ENCODE data around the gene SYT12.

Gene SYT12

GRCh38 chr11:66978717-66979116 is 44.2 kb upstream of the SYT12 start:
- Histone ChIP-seq H4K20me1 (peaks cover 0 to 6% (median 0%) of the 10 kb centered on the region in 11 experiments; a peak in 1 of 22 replicates), H3K9ac (no peak overlapping the region), H3K27ac (no peak overlapping the region), H3K36me3 (peaks cover 0 to 8% (median 0%) of the 10 kb centered on the region in 11 experiments; a peak in 3 of 22 replicates), H3K4me2 (no peak overlapping the region), H3K27me3 (no peaks in the 10 kb centered on the region), H3K4me1 (peaks cover 26 to 56% (median 42%) of the 10 kb centered on the region in 10 experiments), H3K4me3 (no peak overlapping the region), H3K9me3 (replicated peaks in 1 of 11) (peaks cover 20 to 34% (median 29%) of the 10 kb centered on the region in 11 experiments)
- no peak for TF ChIP-seq Cebpa-rat (IDR thresholded peaks at IDR 0.05)

GRCh38 chr11:66979336-66979980 is 43.5 kb upstream of the SYT12 start:
- Histone ChIP-seq H3K4me2 (no peak overlapping the region), H3K4me1 (peaks cover 33 to 56% (median 48%) of the 10 kb centered on the region in 10 experiments), H3K9ac (no peak overlapping the region), H3K9me3 (replicated peaks in 1 of 11) (peaks cover 20 to 34% (median 29%) of the 10 kb centered on the region in 11 experiments), H3K27me3 (no peaks in the 10 kb centered on the region), H4K20me1 (peaks cover 0 to 10% (median 0%) of the 10 kb centered on the region in 11 experiments; a peak in 1 of 22 replicates), H3K36me3 (peaks cover 0 to 8% (median 0%) of the 10 kb centered on the region in 11 experiments; a peak in 3 of 22 replicates), H3K27ac (no peak overlapping the region), H3K4me3 (no peak overlapping the region)
- no peak for TF ChIP-seq Cebpa-rat (IDR thresholded peaks at IDR 0.05)

- peaks cover 0 to 10% (median 0%) of the 10 kb centered on the region in 11 experiments; a peak in 2 of 22 replicates for H4K20me1 ChIP-seq
- no peak for TF ChIP-seq Cebpa-rat (IDR thresholded peaks at IDR 0.05)
- H3K9ac ChIP-seq = peak overlapping the region in 4 of 11 experiments; percentile 6 to 31 (median 14); a peak in 3 of 22 replicates
- H3K4me1 ChIP-seq = peaks cover 45 to 68% (median 62%) of the 10 kb centered on the region in 10 experiments
- H3K27me3 ChIP-seq = peaks cover 0 to 9% (median 0%) of the 10 kb centered on the region in 11 experiments; a peak in 1 of 22 replicates
- peak overlapping the region; percentile 64 to 84 (median 72) for H3K4me2 ChIP-seq
- H3K9me3 ChIP-seq (replicated peaks in 1 of 11) = peaks cover 20 to 34% (median 29%) of the 10 kb centered on the region in 11 experiments
- H3K4me3 ChIP-seq = 0 out of 20 replicates have a peak overlapping the region, but pooled peaks of 2 of the 10 experiments have one; percentile 9
- H3K27ac ChIP-seq = peak overlapping the region in 8 of 11 experiments; percentile 11 to 42 (median 38); a peak in 9 of 22 replicates
- H3K36me3 ChIP-seq = peaks cover 0 to 8% (median 0%) of the 10 kb centered on the region in 11 experiments; a peak in 3 of 22 replicates
Observed at GRCh38 chr11:66981976-66982578, 40.9 kb upstream of the SYT12 start.

- TF ChIP-seq Cebpa-rat (IDR thresholded peaks at IDR 0.05) = no peak
- no peak overlapping the region for H3K27ac ChIP-seq
- H3K4me2 ChIP-seq = peak overlapping the region; percentile 64 to 84 (median 72)
- peaks cover 0 to 10% (median 0%) of the 10 kb centered on the region in 11 experiments; a peak in 2 of 22 replicates for H4K20me1 ChIP-seq
- peaks cover 0 to 9% (median 0%) of the 10 kb centered on the region in 11 experiments; a peak in 1 of 22 replicates for H3K27me3 ChIP-seq
- no peak overlapping the region for H3K4me3 ChIP-seq
- H3K36me3 ChIP-seq = peaks cover 0 to 8% (median 0%) of the 10 kb centered on the region in 11 experiments; a peak in 3 of 22 replicates
- peaks cover 15 to 23% (median 16%) of the 10 kb centered on the region in 11 experiments for H3K9me3 ChIP-seq (replicated peaks in 1 of 11)
- peaks cover 53 to 79% (median 72%) of the 10 kb centered on the region in 10 experiments for H3K4me1 ChIP-seq
- no peak overlapping the region for H3K9ac ChIP-seq
Observed at GRCh38 chr11:66983275-66983924, 39.5 kb upstream of the SYT12 start.

- Histone ChIP-seq H3K9me3 (replicated peaks in 1 of 11) (0 out of 22 replicates have a peak, but pooled peaks cover 0 to under 1% (median 0%) of the 10 kb centered on the region in 11 experiments), H3K9ac (no peak overlapping the region), H4K20me1 (peaks cover 0 to 10% (median 0%) of the 10 kb centered on the region in 11 experiments; a peak in 2 of 22 replicates), H3K27me3 (peaks cover 0 to 9% (median 0%) of the 10 kb centered on the region in 11 experiments; a peak in 1 of 22 replicates), H3K27ac (no peak overlapping the region), H3K36me3 (no peaks in the 10 kb centered on the region), H3K4me3 (no peak overlapping the region), H3K4me1 (peaks cover 53 to 76% (median 71%) of the 10 kb centered on the region in 10 experiments), H3K4me2 (peak overlapping the region in 10 of 11 experiments; percentile 52 to 78 (median 70); a peak in 15 of 22 replicates)
- TF ChIP-seq Cebpa-rat (IDR thresholded peaks at IDR 0.05) = no peak
Observed at GRCh38 chr11:66985508-66986177, 37.3 kb upstream of the SYT12 start.

- Histone ChIP-seq H3K4me2 (peak overlapping the region in 6 of 11 experiments; percentile 51 to 72 (median 58); a peak in 4 of 22 replicates), H3K9me3 (replicated peaks in 1 of 11) (no peaks in the 10 kb centered on the region), H3K27me3 (peaks cover 0 to 9% (median 0%) of the 10 kb centered on the region in 11 experiments; a peak in 1 of 22 replicates), H3K4me1 (peaks cover 53 to 71% (median 66%) of the 10 kb centered on the region in 10 experiments), H4K20me1 (peaks cover 0 to 10% (median 0%) of the 10 kb centered on the region in 11 experiments; a peak in 2 of 22 replicates), H3K27ac (no peak overlapping the region), H3K36me3 (no peaks in the 10 kb centered on the region), H3K4me3 (no peak overlapping the region), H3K9ac (no peak overlapping the region)
- no peak for TF ChIP-seq Cebpa-rat (IDR thresholded peaks at IDR 0.05)
Observed at GRCh38 chr11:66986178-66986545, 36.8 kb upstream of the SYT12 start.

GRCh38 chr11:66987158-66987620 is 35.7 kb upstream of the SYT12 start:
- H3K27ac ChIP-seq = no peak overlapping the region
- no peak overlapping the region for H3K4me3 ChIP-seq
- H3K36me3 ChIP-seq = no peaks in the 10 kb centered on the region
- H3K27me3 ChIP-seq = peaks cover 0 to 9% (median 0%) of the 10 kb centered on the region in 11 experiments; a peak in 1 of 22 replicates
- peaks cover 42 to 60% (median 56%) of the 10 kb centered on the region in 10 experiments for H3K4me1 ChIP-seq
- H3K4me2 ChIP-seq = peak overlapping the region; percentile 31 to 72 (median 57); a peak in 21 of 22 replicates
- H3K9me3 ChIP-seq (replicated peaks in 1 of 11) = no peaks in the 10 kb centered on the region
- no peak overlapping the region for H3K9ac ChIP-seq
- no peak for TF ChIP-seq Cebpa-rat (IDR thresholded peaks at IDR 0.05)
- H4K20me1 ChIP-seq = peaks cover 0 to 8% (median 0%) of the 10 kb centered on the region in 11 experiments; a peak in 2 of 22 replicates
